Limb (tissue), 2 donors: ENCODE results near the gene HOMER1.
"Not testable (repeated sequence)": the region's sequence is repeated elsewhere in the genome, so short reads cannot be mapped to it uniquely, and the experiment has no call there.

Experiments
- DNase-seq, 2 donors: peaks; one replicate each; pipeline ENCODE4 v3.0.0-alpha.2; 2016; ENCODE audit errors: extremely low spot score in 2 of 2

Gene HOMER1

GRCh38 chr5:79423296-79423695, 90.6 kb downstream of the HOMER1 start:
- DNase-seq: no peak

- no peak for DNase-seq
Observed at GRCh38 chr5:79420248-79420647, 93.7 kb downstream of the HOMER1 start.

GRCh38 chr5:79418276-79418675, 95.7 kb downstream of the HOMER1 start:
- no peak for DNase-seq

GRCh38 chr5:79417495-79417894, 96.4 kb downstream of the HOMER1 start:
- no peak for DNase-seq

GRCh38 chr5:79416499-79416898, 97.4 kb downstream of the HOMER1 start:
- peak in 1 of 2 donors; percentile 25 for DNase-seq

GRCh38 chr5:79413112-79413511, 100.8 kb downstream of the HOMER1 start:
- no peak for DNase-seq

GRCh38 chr5:79408028-79408427, 105.9 kb downstream of the HOMER1 start:
- DNase-seq: no peak

GRCh38 chr5:79407591-79407990, 106.3 kb downstream of the HOMER1 start:
- no peak for DNase-seq

- no peak for DNase-seq
Observed at GRCh38 chr5:79401216-79401615, 112.7 kb downstream of the HOMER1 start.

GRCh38 chr5:79399046-79399445, 114.9 kb downstream of the HOMER1 start:
- no peak for DNase-seq

GRCh38 chr5:79397080-79397479, 116.9 kb downstream of the HOMER1 start:
- no peak for DNase-seq

GRCh38 chr5:79396265-79396664, 117.7 kb downstream of the HOMER1 start:
- DNase-seq: no peak

GRCh38 chr5:79395296-79395695, 118.6 kb downstream of the HOMER1 start:
- no peak for DNase-seq

- no peak for DNase-seq
Observed at GRCh38 chr5:79392776-79393175, 121.2 kb downstream of the HOMER1 start.

GRCh38 chr5:79386679-79387078, 127.3 kb downstream of the HOMER1 start:
- DNase-seq: no peak

- DNase-seq: not testable (repeated sequence)
Observed at GRCh38 chr5:79385126-79385525, 128.8 kb downstream of the HOMER1 start.

- no peak for DNase-seq
Observed at GRCh38 chr5:79378510-79379186, 135.3 kb downstream of the HOMER1 start.

GRCh38 chr5:79357398-79357797, 156.5 kb downstream of the HOMER1 start:
- peak in 1 of 2 donors; percentile 21 for DNase-seq

GRCh38 chr5:79349881-79350280, 164.1 kb downstream of the HOMER1 start:
- no peak for DNase-seq

GRCh38 chr5:79349047-79349446, 164.9 kb downstream of the HOMER1 start:
- no peak for DNase-seq

- no peak for DNase-seq
Observed at GRCh38 chr5:79346420-79346824, 167.5 kb downstream of the HOMER1 start.

GRCh38 chr5:79333852-79334557, 179.9 kb downstream of the HOMER1 start:
- no peak for DNase-seq

GRCh38 chr5:79330071-79330470, 183.9 kb downstream of the HOMER1 start:
- DNase-seq: no peak
